HG02885 (cell line): ENCODE measurements around the gene RNU6-7.

ENCODE experiments used
- ATAC-seq: cut with Tn5 transposase; IDR thresholded peaks from one replicate; pipeline ENCODE4 v1.9.1; 2021; ENCODE audit warnings: mild to moderate bottlenecking; ENCODE audit not compliant: unreplicated experiment, poor library complexity

The RNU6-7 gene

DNA sequence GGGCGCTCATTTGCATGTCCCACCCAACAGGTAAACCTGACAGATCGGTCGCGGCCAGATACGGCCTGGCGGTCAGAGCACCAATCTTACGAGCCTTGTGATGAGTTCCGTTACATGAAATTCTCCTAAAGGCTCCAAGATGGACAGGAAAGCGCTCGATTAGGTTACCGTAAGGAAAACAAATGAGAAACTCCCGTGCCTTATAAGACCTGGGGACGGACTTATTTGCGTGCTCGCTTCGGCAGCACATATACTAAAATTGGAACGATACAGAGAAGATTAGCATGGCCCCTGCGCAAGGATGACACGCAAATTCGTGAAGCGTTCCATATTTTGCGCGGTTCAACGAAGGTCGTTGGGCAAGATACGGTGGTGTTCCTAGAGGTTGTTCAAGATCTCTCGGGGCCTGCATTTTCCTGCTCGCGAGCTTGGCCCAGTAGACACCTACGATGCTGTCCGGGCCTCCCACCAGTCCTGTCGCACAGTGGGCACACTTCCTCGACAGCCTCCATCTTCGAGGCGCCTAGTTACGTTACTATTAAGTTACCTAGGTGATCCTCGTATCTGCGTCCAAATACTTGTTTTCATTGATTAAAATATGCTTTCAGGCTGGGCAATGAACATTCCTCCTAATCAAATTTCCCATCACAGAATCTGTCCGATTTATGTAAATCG, at the start of gene RNU6-7:
Gene RNU6-7 (plus strand): TSS at position 230 of the 675 bp plus-strand sequence.
- no peak for ATAC-seq

DNA sequence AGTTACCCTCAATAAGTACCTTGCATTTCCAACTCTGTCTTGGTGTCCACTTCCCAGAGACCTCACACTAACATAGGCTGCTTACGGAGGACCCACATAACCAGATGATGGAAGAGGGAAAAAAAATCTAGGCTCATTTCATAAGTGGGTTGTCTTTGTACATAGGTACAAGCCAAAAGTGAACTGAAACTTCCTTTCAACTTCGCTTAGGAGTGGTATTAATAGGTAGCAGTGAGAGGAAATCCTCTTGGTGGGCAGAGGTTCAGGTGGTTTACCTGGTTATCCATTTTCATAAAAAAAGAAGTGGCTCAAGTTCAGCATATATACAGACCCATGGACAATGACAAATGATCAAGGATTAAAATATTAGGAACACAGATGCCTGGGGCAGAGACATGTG, 35.8 kb upstream of the RNU6-7 start:
- ATAC-seq: peak; percentile 44

DNA sequence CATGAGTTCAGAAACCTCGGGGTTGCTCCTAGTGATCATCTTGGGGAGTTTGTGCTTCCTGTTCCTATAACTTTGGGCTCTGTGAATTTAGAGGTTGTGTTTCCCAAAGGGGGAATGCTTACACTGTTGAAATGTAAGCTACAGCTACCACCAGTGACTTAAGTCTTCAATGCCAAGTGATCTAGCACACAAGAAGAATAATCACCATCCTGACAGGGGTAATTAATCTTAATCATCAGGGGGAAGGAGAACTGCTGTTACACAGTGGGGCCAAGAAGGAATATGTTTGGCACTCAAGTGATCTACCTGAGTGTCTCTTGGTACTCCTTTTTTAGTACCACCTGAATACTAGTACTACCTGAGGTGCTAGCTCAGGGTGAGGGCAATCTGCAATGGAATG, 34.9 kb upstream of the RNU6-7 start:
- no peak for ATAC-seq

DNA sequence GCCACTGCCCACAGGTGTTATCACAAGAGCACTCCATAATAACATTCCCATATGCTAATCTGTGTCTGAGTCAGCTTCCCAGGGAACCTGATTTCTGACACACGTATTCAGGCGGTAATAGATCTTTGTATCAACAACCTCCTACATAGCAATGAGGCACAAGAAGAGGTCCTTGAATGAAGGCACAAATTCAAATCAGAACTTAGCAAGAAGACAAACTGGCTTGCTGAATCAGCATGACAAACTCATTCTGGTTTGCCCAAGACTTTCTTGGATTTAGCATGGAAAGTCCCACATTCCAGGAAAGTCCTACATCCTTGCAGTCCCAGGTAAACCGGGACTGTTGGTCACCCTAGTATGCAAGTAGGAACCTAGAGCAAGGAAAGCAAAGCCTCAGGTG, 33.9 kb upstream of the RNU6-7 start:
- ATAC-seq: no peak

DNA sequence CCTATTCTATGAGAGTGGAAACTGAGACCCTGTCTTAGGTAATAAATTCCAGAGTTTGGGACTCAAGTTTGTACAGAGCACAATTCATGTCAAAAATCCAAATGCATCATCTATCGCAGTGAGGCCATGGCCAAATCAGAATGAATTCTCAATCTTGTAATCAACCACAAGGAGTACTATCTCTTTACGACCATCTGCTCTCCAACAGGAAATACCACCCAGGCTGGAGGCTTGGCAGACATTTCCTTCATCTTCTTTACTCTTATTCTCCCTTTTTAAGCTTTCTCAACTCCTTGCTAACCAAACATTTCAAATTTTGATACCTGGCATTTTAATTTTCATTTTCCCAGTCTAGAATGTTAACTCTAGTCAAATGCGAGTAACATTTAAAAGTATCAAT, 32.7 kb upstream of the RNU6-7 start:
- ATAC-seq: no peak

DNA sequence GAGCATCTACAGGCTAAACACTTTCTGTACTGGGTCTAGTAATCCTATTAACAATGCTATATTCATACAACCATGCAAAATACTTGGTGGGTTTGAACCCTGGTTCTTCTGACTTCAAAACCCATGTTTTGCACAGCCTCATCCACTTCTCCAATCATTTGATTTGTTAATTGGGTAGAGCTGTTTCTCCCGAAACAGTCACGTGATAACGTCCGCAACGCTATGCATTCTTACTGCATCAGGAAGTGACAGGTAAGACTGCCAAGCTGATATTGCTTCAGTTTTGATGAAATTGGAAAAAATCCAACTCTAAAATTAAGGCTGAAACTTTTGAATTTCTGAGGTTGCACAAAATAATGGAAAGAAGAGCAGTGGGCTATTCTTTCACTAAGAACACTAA, 30.4 kb upstream of the RNU6-7 start:
- ATAC-seq: no peak

DNA sequence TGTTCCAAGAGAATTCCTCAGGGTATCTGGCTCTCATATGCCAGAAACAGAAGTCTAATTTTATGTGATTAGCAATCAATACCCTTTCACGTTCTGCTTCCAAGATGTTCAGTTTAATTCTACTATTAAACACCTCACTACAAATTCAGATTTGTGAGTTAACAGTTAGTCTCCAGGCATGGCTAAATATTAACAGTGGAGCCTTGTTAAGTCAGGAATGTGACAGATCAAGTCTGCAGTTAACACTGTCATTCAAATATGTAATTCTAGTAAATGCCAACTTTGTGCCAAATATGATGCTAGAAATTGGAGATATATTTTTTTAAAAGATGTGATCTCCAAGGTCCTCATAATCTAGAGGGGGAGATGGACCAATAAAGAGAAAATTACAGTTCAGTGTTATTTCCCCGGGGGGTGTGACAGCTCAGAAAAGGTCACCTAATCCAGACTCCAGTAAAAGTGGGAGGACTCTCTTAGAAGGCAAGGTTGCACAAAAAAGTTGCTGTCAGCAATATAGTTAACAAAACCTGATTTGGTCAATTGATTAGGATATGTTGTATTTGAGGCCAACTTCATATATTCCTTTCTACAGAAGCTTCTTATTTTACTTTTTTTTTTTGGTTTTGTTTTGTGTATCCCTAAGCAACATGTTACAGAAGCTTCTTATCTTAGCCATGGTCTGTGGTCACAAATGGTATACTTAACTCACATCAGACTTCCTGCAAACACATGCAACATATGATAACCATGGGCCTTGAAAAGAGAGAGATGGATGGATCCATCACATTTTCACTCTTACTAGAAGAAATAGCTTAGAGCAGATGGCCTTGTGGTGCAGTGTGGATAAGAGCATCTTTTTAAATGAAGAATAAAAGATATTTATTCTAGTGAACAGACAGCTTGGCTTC, 18.4 kb upstream of the RNU6-7 start:
- ATAC-seq: no peak

DNA sequence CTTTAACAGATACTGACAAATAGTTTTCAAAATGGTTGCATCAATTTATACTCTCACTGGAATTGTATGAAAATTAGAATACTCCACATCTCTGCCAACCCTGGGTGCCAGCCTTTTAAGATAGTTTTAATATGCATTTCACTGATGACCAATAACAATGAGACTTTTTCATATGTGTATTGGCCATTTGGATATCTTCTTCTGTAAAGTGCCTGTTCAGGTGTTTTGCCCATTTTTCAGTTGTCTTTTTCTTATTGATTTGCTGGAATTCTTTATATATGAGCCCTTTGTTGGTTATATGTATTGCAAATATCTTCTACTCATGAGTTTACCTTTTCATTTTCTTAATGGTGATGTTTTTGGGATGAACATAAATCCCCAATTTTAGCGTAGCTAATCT, 16.7 kb upstream of the RNU6-7 start:
- ATAC-seq: no peak

DNA sequence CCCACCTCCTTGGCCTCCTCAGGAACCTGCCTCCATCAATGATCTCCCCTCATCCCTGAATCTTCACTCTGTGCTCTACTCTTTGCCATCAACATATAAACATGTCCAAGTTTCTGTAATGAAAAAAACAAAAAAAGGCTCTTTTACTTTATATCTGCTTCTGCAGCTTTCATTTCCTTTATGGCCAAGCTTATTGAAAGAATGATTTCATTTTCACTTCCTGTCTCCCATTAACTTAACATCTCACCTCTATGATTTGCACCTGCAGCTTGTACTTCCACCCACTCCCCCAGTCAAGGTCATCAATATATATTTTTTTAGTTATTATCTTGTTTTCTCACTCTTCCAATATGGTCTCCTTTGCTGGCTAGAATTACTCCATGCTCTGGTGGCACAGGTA, 15.6 kb upstream of the RNU6-7 start:
- ATAC-seq: peak; percentile 81

DNA sequence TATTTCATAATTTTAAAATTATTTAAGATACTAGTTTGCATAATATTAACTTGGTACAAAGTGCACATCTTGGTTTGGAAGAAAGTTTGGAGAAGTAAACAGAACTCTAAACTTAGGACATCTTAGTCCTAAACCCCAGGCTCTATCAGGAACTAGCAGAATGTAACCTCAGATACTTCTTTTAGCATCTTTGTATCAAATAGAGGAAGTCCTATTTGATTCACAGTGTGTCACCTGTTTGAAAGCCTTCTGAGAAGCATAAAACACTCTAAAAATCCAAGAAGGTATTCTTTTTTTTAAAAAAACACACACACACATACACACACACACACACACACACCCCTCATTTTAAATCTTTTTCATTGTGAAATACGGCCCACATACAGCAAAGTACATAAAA, 12.0 kb upstream of the RNU6-7 start:
- ATAC-seq: no peak

DNA sequence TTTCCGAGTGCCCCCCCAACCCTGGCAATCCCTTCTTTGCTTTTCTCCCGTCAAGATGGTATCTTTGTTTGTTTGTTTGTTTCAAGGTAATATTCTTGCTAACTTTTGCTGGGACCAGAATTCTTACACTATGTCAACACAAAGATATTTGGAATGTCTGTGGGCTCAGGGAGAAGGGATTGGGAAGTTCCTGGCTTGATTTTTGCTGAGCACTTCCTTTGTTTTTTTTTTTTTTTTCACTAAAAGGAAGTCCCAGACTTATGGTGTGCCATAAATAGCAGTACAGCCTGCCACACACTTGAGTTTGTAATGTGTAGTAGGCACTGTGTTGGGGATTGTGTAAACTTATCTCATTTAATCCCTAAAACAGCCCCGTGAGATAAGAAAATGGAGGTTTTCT, 11.2 kb upstream of the RNU6-7 start:
- ATAC-seq: no peak

DNA sequence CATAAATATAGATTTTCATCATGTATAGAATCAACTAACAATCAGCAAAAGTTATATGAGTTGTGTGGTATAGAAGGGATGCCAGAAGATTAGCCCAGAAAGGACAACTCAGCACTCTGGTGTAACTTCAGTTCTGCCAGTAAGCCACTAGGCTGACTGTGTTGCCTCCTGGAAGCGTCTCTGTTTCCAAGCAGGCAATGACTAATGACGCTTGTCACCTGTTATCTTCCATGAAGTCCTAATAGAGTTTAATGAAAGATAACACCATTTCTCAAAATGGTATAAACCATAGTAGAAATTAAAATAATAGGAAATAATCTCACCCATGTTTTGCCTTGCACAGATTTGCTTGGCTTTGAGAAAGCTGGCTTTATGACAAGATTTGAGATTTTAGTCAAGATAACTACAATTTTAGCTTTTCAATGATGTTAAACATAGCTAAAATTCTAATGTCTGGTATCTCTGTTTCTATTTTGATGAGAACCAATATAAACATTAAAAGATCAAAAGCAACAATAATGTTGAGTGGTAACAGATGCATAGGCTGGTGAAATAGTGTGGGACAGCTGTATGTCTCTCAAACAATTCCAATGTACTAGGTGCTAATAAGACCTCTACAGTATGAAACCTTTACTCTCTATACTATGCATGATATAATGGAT, 9.0 kb upstream of the RNU6-7 start:
- no peak for ATAC-seq

DNA sequence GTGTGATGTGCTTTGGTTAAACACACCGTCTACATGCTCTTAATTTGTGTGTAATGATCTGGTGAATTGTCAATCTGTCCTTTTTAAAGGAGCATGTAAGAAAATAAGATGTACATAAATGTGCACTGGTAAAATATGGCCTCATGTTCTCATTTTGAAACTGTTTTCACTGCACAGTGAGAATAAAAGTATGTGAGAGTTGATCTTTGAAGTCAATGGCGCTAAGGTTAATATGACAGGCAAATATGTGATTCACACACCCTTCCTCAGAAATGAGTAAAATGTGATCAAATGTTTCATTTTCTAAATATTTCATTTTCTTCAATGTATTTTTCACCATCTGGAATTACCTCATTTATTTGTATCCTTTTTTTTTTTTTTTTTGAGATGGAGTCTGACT, 8.3 kb upstream of the RNU6-7 start:
- ATAC-seq: no peak

DNA sequence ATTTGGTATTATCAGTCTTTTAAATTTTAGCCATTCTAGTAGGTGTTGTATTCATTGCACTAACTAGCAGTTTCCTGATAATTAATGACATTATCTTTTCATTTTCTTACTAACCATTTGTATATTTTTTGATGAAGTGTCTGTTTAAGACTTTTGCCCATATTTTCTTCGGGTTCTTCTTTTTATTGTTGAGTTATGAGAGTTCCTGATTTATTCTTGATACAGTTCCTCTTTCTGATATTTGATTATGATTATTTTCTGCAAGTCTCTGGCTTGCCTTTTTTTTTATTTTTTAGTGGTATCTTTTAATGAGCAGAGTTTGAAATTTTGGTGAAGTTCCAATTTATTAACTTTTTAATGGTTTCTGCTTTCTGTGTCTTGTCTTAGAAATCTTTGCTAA, 6.2 kb upstream of the RNU6-7 start:
- ATAC-seq: no peak

DNA sequence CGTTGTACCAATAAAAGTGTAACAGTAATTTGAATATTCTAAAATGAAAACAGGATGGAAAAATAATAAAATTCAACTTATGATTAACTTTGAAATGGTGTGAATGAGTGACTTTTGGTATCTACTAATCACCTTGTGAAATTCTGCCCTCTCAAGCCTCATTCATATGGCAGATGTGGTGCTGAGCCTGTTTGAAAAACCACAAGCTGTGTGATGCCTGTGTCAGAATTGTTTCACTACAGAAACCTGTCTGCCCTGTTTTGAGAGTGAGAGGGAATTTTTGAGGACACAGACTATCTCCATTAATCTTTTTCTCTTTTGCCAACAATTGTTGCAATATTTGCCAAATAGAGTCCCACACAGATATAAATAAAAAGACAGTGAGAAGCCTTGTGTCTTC, 3.9 kb upstream of the RNU6-7 start:
- no peak for ATAC-seq

DNA sequence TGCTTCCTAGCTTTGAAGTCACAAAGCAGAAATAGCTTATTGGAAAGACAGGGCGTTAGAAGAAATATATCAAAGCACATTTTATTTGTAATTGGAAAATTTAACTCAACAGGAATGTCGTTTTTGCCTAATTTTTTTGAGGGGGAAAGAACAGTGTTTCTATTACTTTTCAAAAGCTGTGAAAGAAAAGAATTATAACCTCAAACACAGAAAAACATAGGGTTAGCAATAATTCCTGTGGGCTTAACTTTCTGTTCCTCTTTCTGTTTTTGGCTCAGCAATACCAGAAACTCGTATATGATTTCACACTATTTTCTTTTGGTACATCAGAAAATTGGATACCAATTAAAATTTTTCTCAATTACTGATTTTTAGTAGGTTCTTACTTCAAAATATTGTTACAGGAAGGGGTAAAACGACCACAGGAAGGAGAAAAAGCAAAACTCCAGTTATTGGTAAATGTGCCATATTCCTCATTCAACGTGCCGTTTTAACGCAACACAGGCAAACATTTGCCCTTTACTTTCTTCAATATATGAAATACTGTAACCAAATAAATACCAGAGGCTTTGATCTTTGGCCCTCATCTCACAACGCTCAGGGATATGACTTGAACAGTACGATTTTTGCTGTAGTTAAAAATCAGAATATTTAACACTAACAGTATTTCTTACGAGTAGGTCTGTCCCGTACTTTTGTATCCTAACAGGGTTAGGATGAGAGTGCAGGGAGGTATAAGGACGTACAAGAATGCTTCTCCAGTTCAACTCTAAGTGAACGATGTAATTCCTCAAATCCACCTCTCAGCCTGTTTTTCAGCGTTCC, 1.3 kb upstream of the RNU6-7 start:
- ATAC-seq: peak; percentile 28

DNA sequence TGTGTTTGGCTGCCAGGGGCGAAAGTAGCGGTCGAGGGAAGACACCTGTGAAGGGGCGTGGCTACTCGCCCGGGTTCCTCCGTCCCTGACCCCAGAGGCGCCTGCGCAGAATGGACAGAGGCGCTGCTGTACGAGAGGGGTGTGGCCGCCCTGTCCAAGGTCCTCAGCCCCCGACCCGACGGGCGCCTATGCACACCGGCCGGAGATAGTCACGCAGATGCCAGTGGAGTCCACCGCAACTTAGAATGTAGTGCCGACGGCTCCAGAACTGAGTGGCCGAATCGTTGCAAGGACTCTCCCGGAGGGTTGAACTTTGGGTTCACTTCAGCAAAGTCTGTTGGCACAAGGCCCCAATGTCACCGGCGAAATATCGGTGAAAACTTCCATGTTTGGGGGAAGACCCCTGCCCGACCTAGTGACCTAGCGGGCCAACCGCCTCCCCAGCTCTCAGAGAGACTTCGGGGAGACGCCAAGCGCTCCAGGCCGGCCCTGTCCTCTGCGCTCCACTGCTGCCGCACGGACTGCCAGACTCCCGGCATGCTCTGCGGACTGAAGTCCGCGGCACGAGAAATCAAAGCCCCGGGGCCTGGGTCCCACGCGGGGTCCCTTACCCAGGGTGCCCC, 541 bp upstream of the RNU6-7 start:
- ATAC-seq: peak; percentile 64

DNA sequence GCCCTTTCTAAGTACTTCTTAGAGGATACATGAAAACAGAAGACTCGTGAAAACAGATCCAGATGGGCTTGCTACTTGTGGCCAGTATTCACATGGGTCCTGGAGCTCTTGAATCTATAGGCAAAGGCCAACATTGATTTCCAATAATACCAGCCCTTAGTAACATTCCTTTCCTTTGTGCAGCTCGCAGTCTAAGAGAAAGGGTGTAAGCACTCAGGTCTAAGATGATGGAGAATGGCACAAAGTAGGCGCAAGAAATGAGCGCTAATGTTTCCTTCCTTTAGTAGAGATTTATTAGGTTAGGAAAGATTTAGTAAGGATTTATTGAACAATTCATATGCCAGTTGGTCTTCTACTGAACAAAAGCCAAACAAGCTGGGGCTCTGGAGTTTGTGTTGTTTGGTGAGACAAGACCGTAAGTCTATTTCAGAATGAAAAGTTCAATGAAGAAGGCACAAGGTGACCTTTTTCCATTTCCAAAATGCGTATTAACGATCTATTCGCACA, 699 bp downstream of the RNU6-7 start:
- ATAC-seq: no peak

DNA sequence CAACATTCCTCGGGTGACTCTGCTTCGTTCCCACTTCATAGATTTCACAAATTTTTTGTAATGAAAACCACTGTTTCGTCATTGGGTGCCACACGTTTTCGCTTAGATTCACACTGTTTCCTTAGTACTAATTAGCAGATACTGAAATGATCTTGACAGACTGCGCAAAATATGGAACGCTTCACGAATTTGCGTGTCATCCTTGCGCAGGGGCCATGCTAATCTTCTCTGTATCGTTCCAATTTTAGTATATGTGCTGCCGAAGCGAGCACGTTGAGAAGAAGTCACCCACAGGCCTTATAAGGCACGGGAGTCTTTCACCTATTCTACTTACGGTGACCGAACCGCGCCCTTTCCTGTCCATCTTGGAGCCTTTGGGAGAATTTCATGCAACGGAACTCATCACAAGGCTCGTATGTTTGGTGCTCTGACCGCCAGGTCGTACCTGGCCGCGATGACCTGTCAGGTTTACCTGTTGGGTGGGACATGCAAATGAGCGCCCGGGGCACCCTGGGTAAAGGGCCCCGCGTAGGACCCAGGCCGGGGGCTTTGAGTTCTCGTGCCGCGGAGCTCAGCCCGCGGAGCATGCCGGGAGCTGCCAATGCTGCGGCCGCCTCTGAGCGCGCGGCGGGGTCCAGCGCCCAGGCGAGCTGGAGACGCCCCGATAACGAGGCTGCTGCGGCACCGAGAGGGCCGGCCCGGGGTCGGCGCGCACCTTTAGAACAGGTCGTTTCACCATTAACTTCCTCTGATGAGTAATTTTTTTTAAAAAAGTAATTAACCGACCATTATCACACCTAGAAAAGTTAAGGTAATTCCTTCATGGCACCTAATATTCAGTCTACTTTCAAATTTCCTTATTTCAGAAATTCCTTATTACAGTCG, 1.4 kb downstream of the RNU6-7 start, which contains the start of gene RNU6-8:
Gene RNU6-8 (minus strand): TSS at position 272 of the 885 bp plus-strand sequence.
- ATAC-seq: peak; percentile 70
